Heart left ventricle (tissue), 16 donors: ENCODE data around the gene STXBP1. TPM values are rescaled to one million over a fixed set of nuclear protein-coding genes. Genes with fewer than 3 reads are reported as not detected.

Experiments
- ATAC-seq, 4 donors: fragments of 200-7000 bp; cut with Tn5 transposase; one replicate each; pipeline ENCODE4 v1.9.1; 2020 to 2022; ENCODE audit warnings: moderate library complexity in 4 of 4, mild to moderate bottlenecking in 3 of 4, moderate number of reproducible peaks in 1 of 4
- DNase-seq, 5 donors: peaks; one replicate each; pipeline ENCODE4 v3.0.0-alpha.2; 2020
- H3K27ac ChIP-seq, 12 donors: fragments of 200-600 bp; sonication (generic) in 4 of 12; one replicate each; pipeline versions ENCODE4 v1.5.0 to v1.8.0; 2016 to 2022; ENCODE audit warnings: mild to moderate bottlenecking in 2 of 12
- H3K27me3 ChIP-seq, 9 donors: fragments of 200-600 bp; sonication (generic) in 2 of 9; one replicate each; pipeline versions ENCODE4 v1.5.1 to v1.8.0; 2016 to 2022; ENCODE audit warnings: mild to moderate bottlenecking in 3 of 9
- H3K36me3 ChIP-seq, 9 donors: fragments of 200-600 bp; sonication (generic) in 2 of 9; one replicate each; pipeline versions ENCODE4 v1.5.0 to v1.8.0; 2018 to 2022; ENCODE audit warnings: mild to moderate bottlenecking in 2 of 9
- H3K4me1 ChIP-seq, 12 donors: fragments of 200-600 bp; sonication (generic) in 4 of 12; one replicate each; pipeline versions ENCODE4 v1.5.0 to v1.8.0; 2016 to 2022; ENCODE audit warnings: mild to moderate bottlenecking in 3 of 12
- H3K4me3 ChIP-seq, 12 donors: fragments of 200-600 bp; sonication (generic) in 4 of 12; one replicate each; pipeline versions ENCODE4 v1.5.0 to v1.8.0; 2017 to 2022; ENCODE audit warnings: mild to moderate bottlenecking in 9 of 12, moderate library complexity in 4 of 12
- H3K9me3 ChIP-seq, 12 donors: fragments of 200-600 bp; sonication (generic) in 4 of 12; one replicate each; pipeline versions ENCODE4 v1.5.0 to v1.8.0; 2016 to 2022; ENCODE audit warnings: mild to moderate bottlenecking in 1 of 12
- CTCF ChIP-seq, 12 donors: fragments of 200-600 bp; sonication (generic) in 4 of 12; IDR thresholded peaks; one replicate each; pipeline versions ENCODE4 v1.5.0 to v1.8.0; 2018 to 2022; ENCODE audit warnings: antibody characterized with exemption in 12 of 12, mild to moderate bottlenecking in 5 of 12
- POLR2A ChIP-seq, 2 donors: fragments of 450-650 bp; IDR thresholded peaks; one replicate each; pipeline ENCODE4 v1.6.1; 2017; ENCODE audit warnings: antibody characterized with exemption in 2 of 2, mild to moderate bottlenecking in 2 of 2, moderate library complexity in 2 of 2
- WGBS, 4 donors: extraction: QIAGEN DNeasy Blood & Tissue Kit in 2 of 4; methylation state at CpG; one replicate each; pipeline versions ENCODE4 v1.1.5 to v1.1.7; 2013 to 2018; 5-methylcytosine and 5-hydroxymethylcytosine counted together
- intact Hi-C, 10 donors: fragments of 100-400 bp; cut with DNase I; formaldehyde crosslinking; loops; one replicate each; pipeline versions ENCODE4 v1.11.1 to v1.14.2; 2022
- long read RNA-seq, 3 donors: library from polyadenylated mRNA; unstranded; transcript quantifications; one replicate each; pipeline ENCODE4 v2.0.0, GENCODE V29; 2020 to 2021
- polyA plus RNA-seq, 2 donors: library from polyadenylated mRNA; stranded (reverse); fragments of 200-250 nt; gene quantifications; one replicate each; pipeline ENCODE4 v1.2.3, GENCODE V29; 2013
- total RNA-seq, 9 donors: library from RNA; depleted of rRNA in 2 of 9; stranded (reverse); fragments of >200 nt in 2 of 9; fragmentation: NEBNext Ultra II Directional in 3 of 9; extraction: Animal tissue kit (Norgen Biotek cat#: 25700) in 3 of 9; gene quantifications; one replicate each; pipeline versions ENCODE4 v1.1.0 to v1.2.4, GENCODE V29; 2016 to 2023
- donor health status: ischemic (EF 13 %, LVEDD 7.1; RV severe dilation, severe dysfunction).
- donor health status: healthy with polysubstance abuse.
- donor health status: DM: no; HTN: yes; CAD: no.
- donor health status: DM: no; HTN: no; CAD: no.
- donor health status: ischemic (EF 25% LVEDD 6.9; RV normal size, moderate dysfunction).
- donor health status: ischemic (EF 25% LVEDD 5.7; RV mildly dilated, moderate dysfunction).
- donor health status: healthy.
- donor health status: DM: yes; HTN: yes; CAD: no.
- donor health status: ischemic (EF 35%, LVEDD 5.7; RV mildly dilated, moderate dysfunction).
- donor health status: nonischemic (EF 11% LVEDD 7.7; RV severe dilation, severe dysfunction).
- donor health status: DM: yes; HTN: yes; CAD: no.
- donor health status: PGD.
- donor health status: ischemic (EF 29% LVEDD 5.4; RV normal size, mild dysfunction).
- donor health status: nonischemic (EF 23%, LVEDD 6.1; RV moderate dilation, normal function).

STXBP1 gene
- total RNA-seq, result 100 to 1,000 TPM in 1 of 9 donors, 10 to 100 TPM in 8; 35.9 to 102 (median 50.2) TPM
- polyA plus RNA-seq, result 10 to 100 TPM; 14.0 to 23.7 TPM
- long read RNA-seq, donor 1, transcript STXBP1-212 (1 exons, 2,582 nt), result major isoform, 5 of 12 reads
- long read RNA-seq, donor 1, partial matches to known transcripts, result 3 of 12 reads
- long read RNA-seq, donor 1, other reads (novel, unspliced or antisense), result 2 of 12 reads
- long read RNA-seq, donor 2, transcript STXBP1-201 (19 exons, 3,765 nt), result major isoform, 8 of 21 reads
- long read RNA-seq, donor 2, partial matches to known transcripts, result 8 of 21 reads
- long read RNA-seq, donor 2, other reads (novel, unspliced or antisense), result 4 of 21 reads
- long read RNA-seq, donor 3, transcript STXBP1-212 (1 exons, 2,582 nt), result major isoform, 5 of 12 reads
- long read RNA-seq, donor 3, partial matches to known transcripts, result 2 of 12 reads
- long read RNA-seq, donor 3, other reads (novel, unspliced or antisense), result 2 of 12 reads

GRCh38 chr9:127611899-127612790 is at the start of gene STXBP1:
TSS of gene STXBP1 (plus strand) at chr9:127612277. CDS start at chr9:127612404, 127 bp downstream.
- Histone ChIP-seq H3K4me3 (peak within 1 kb of the TSS; percentile 68 to 99 (median 93)), H3K36me3 (no peaks in the 10 kb centered on the region), H3K9me3 (no peaks in the 10 kb centered on the region), H3K27me3 (peaks cover 0 to 5% (median 0%) of the 10 kb centered on the region in 9 donors), H3K4me1 (peaks cover 0 to 47% (median 35%) of the 10 kb centered on the region in 12 donors), H3K27ac (peak within 1 kb of the TSS; percentile 85 to 98 (median 94))
- peak in 6 of 12 donors; percentile 9 to 50 (median 27) for TF ChIP-seq CTCF (IDR thresholded peaks at IDR 0.05)
- peak in 1 of 2 donors; percentile 91 for TF ChIP-seq POLR2A (IDR thresholded peaks at IDR 0.05)
- intact Hi-C loops, result loop anchor here in 3 of 10 donors (5.0 to 10.0 kb wide), 2 partner anchors 53 to 105 kb away; partner anchors contain the start of genes PTRH1 (in 3 of the 3) and TTC16 (in 3 of the 3)
- ATAC-seq (peak; percentile 71 to 90 (median 86)), DNase-seq (peak; percentile 90 to 95 (median 92))
- 0% methylated on average over 23 to 102 of the region's 102 CpGs for WGBS, 4 donors

GRCh38 chr9:127562279-127562796 is 49.7 kb upstream of the STXBP1 start:
- TF ChIP-seq CTCF (IDR thresholded peaks at IDR 0.05), result no peak
- TF ChIP-seq POLR2A (IDR thresholded peaks at IDR 0.05), result no peak

GRCh38 chr9:127562841-127563401 is 49.2 kb upstream of the STXBP1 start:
- DNase-seq, result peak in 1 of 5 donors; percentile 53
- intact Hi-C loops, result loop anchor here in 1 of 10 donors (10.0 kb wide), 1 partner anchor 348 kb away; no protein-coding TSS in a partner anchor
- peak overlapping the region in 3 of 12 donors; percentile 5 to 24 (median 12) for H3K4me3 ChIP-seq
- H3K9me3 ChIP-seq, result no peaks in the 10 kb centered on the region
- H3K36me3 ChIP-seq, result peaks cover 0 to 35% (median 4%) of the 10 kb centered on the region in 9 donors
- H3K27ac ChIP-seq, result peak overlapping the region; percentile 34 to 90 (median 83)
- peaks cover 22 to 89% (median 72%) of the 10 kb centered on the region in 12 donors for H3K4me1 ChIP-seq
- WGBS, 4 donors, result 44 to 60% (median 51%) methylated on average over 16 of the region's 16 CpGs
- ATAC-seq, result peak in 2 of 4 donors; percentile 14 to 24
- no peaks in the 10 kb centered on the region for H3K27me3 ChIP-seq
- TF ChIP-seq POLR2A (IDR thresholded peaks at IDR 0.05), result no peak
- peak in 2 of 12 donors; percentile 6 to 12 for TF ChIP-seq CTCF (IDR thresholded peaks at IDR 0.05)

More at GRCh38 chr9:127562279-127562796, 49.7 kb upstream of the STXBP1 start:
- H3K9me3 ChIP-seq, result no peaks in the 10 kb centered on the region
- peak overlapping the region in 2 of 12 donors; percentile 18 to 19 for H3K4me3 ChIP-seq
- H3K27me3 ChIP-seq, result no peaks in the 10 kb centered on the region
- intact Hi-C loops, result loop anchor here in 1 of 10 donors (10.0 kb wide), 1 partner anchor 348 kb away; no protein-coding TSS in a partner anchor
- DNase-seq (no peak), ATAC-seq (no peak)
- peak overlapping the region; percentile 34 to 90 (median 83) for H3K27ac ChIP-seq
- WGBS, 4 donors, result 63 to 82% (median 79%) methylated on average over 12 of the region's 12 CpGs
- peaks cover 0 to 35% (median 4%) of the 10 kb centered on the region in 9 donors for H3K36me3 ChIP-seq
- H3K4me1 ChIP-seq, result peaks cover 27 to 89% (median 72%) of the 10 kb centered on the region in 12 donors
